Neural crest cell (in vitro differentiated cells): ENCODE data around the gene CENPVL2. TPM values are rescaled to one million over a fixed set of nuclear protein-coding genes. Genes with fewer than 3 reads are reported as not detected.
"Not testable (repeated sequence)": the region's sequence is repeated elsewhere in the genome, so short reads cannot be mapped to it uniquely, and the experiment has no call there.

Experiments used
- DNase-seq: peaks from one replicate; pipeline ENCODE4 v3.0.0; 2021; ENCODE audit warnings: low read depth, mixed read lengths, low spot score
- H3K27ac Mint-ChIP-seq: one replicate; pipeline ENCODE4 v1.8.0; 2021; ENCODE audit warnings: mild to moderate bottlenecking, mixed read lengths; ENCODE audit not compliant: unreplicated experiment
- H3K27me3 Mint-ChIP-seq: 2 replicates; pipeline ENCODE4 v1.8.0; 2021; ENCODE audit warnings: low read depth, mild to moderate bottlenecking, mixed read lengths
- H3K36me3 Mint-ChIP-seq: 2 replicates; pipeline ENCODE4 v1.8.0; 2021; ENCODE audit warnings: low read depth, mild to moderate bottlenecking, mixed read lengths
- H3K4me1 Mint-ChIP-seq: 2 replicates; pipeline ENCODE4 v1.8.0; 2021; ENCODE audit warnings: mixed read lengths
- H3K4me3 Mint-ChIP-seq: one replicate; pipeline ENCODE4 v1.8.0; 2021; ENCODE audit warnings: mild to moderate bottlenecking, mixed read lengths
- H3K9me3 Mint-ChIP-seq: 2 replicates; pipeline ENCODE4 v1.8.0; 2021; ENCODE audit warnings: mixed read lengths
- CTCF ChIP-seq: fragments of 200-600 bp; sonication (generic); conservative IDR thresholded peaks from 2 replicates; pipeline ENCODE4 v1.5.0; 2021; ENCODE audit warnings: antibody characterized with exemption, mild to moderate bottlenecking
- long read RNA-seq: library from polyadenylated mRNA; unstranded; transcript quantifications from one replicate; pipeline ENCODE4 v2.0.0, GENCODE V29; 2020
- total RNA-seq: library from RNA; stranded (reverse); gene quantifications from 2 replicates; pipeline ENCODE4 v1.2.1, GENCODE V29; 2021

The CENPVL2 gene
- total RNA-seq, result 1.3 and 1.6 TPM in 2 replicates
- long read RNA-seq, result 0 reads

- not testable (repeated sequence) for H3K36me3 Mint-ChIP-seq, H3K4me1 Mint-ChIP-seq, DNase-seq, H3K27me3 Mint-ChIP-seq, H3K4me3 Mint-ChIP-seq, H3K9me3 Mint-ChIP-seq, H3K27ac Mint-ChIP-seq
Observed at GRCh38 chrX:51682720-51683062, at the start of gene CENPVL2. TSS of gene CENPVL2 (minus strand) at chrX:51682831. CDS start at chrX:51682831, 0 bp downstream.

- peaks cover 2% of the 10 kb centered on the region for H3K27me3 Mint-ChIP-seq
- DNase-seq, result no peak
- no peaks in the 10 kb centered on the region for H3K9me3 Mint-ChIP-seq
Observed at GRCh38 chrX:51728202-51728601, 45.6 kb upstream of the CENPVL2 start.

GRCh38 chrX:51712943-51713647, 30.5 kb upstream of the CENPVL2 start:
- not testable (repeated sequence) for H3K4me1 Mint-ChIP-seq, H3K27me3 Mint-ChIP-seq, H3K27ac Mint-ChIP-seq, H3K4me3 Mint-ChIP-seq, DNase-seq, H3K9me3 Mint-ChIP-seq, H3K36me3 Mint-ChIP-seq

More at GRCh38 chrX:51728202-51728601, 45.6 kb upstream of the CENPVL2 start:
- Mint-ChIP-seq H3K27ac (no peak overlapping the region), H3K36me3 (no peaks in the 10 kb centered on the region), H3K4me1 (no peaks in the 10 kb centered on the region), H3K4me3 (no peak overlapping the region)
- TF ChIP-seq CTCF, result peak; percentile 30

GRCh38 chrX:51710277-51711164, 27.9 kb upstream of the CENPVL2 start, which contains the start of gene CENPVL1:
TSS of gene CENPVL1 (plus strand) at chrX:51710512. CDS start at chrX:51710512, 0 bp downstream.
- DNase-seq, H3K9me3 Mint-ChIP-seq, H3K36me3 Mint-ChIP-seq, H3K4me3 Mint-ChIP-seq, H3K27me3 Mint-ChIP-seq, H3K4me1 Mint-ChIP-seq, H3K27ac Mint-ChIP-seq: not testable (repeated sequence)

- DNase-seq, result no peak
- no peak overlapping the region for H3K4me3 Mint-ChIP-seq
- no peaks in the 10 kb centered on the region for H3K36me3 Mint-ChIP-seq
- no peak for TF ChIP-seq CTCF
- H3K27me3 Mint-ChIP-seq, result peaks cover 13% of the 10 kb centered on the region
- no peaks in the 10 kb centered on the region for H3K4me1 Mint-ChIP-seq
- H3K9me3 Mint-ChIP-seq, result peaks cover 9% of the 10 kb centered on the region
- no peak overlapping the region for H3K27ac Mint-ChIP-seq
Observed at GRCh38 chrX:51697397-51697796, 14.8 kb upstream of the CENPVL2 start.

GRCh38 chrX:51694254-51694653, 11.6 kb upstream of the CENPVL2 start:
- H3K27ac Mint-ChIP-seq, result no peak overlapping the region
- H3K36me3 Mint-ChIP-seq, result no peaks in the 10 kb centered on the region
- no peak for DNase-seq
- no peak overlapping the region for H3K4me3 Mint-ChIP-seq
- no peaks in the 10 kb centered on the region for H3K4me1 Mint-ChIP-seq
- peaks cover 13% of the 10 kb centered on the region for H3K27me3 Mint-ChIP-seq
- TF ChIP-seq CTCF, result no peak
- peaks cover 9% of the 10 kb centered on the region for H3K9me3 Mint-ChIP-seq

- H3K27me3 Mint-ChIP-seq, H3K27ac Mint-ChIP-seq, H3K9me3 Mint-ChIP-seq, DNase-seq, H3K36me3 Mint-ChIP-seq, H3K4me1 Mint-ChIP-seq, H3K4me3 Mint-ChIP-seq: not testable (repeated sequence)
Observed at GRCh38 chrX:51681808-51682719, 567 bp downstream of the CENPVL2 start.

- not testable (repeated sequence) for H3K9me3 Mint-ChIP-seq, H3K4me3 Mint-ChIP-seq, DNase-seq, H3K4me1 Mint-ChIP-seq, H3K27me3 Mint-ChIP-seq, H3K27ac Mint-ChIP-seq, H3K36me3 Mint-ChIP-seq
Observed at GRCh38 chrX:51679689-51680433, 2.8 kb downstream of the CENPVL2 start.
